GM18867 (cell line): ENCODE results near the gene PLA2G4F.

ENCODE experiments used
- ATAC-seq: cut with Tn5 transposase; IDR thresholded peaks from one replicate; pipeline ENCODE4 v1.9.1; 2021; ENCODE audit warnings: mild to moderate bottlenecking, moderate library complexity; ENCODE audit not compliant: unreplicated experiment

PLA2G4F gene

DNA sequence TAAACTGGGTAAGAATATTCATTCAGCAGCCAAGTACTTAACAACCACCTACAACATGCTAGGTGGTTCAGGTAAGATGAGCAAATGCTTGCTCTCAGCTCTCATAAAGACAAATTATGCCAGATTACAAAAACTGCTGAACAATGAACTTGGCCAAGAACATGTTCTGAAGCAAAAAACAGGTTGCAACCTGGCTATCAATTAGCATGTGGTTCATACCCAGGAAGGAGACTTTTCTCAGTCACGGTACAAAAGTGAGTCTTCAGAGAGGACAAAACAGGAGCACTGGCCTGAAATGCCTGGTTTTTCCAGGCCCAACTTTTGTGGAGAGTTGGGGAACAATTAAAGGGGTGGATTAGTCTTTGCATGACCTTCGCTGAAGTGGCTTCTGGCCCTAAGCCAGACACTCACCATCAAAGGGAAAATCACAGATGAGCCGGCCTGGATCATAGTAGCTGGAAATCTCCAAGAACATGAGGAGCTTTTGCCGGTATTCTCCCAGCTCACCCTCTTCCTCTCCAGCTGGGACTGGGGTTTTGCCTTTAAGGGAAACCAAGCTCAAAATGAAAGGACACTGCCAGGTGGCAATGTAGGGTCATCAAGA is 7.6 kb upstream of the PLA2G4F start:
- ATAC-seq: no peak

DNA sequence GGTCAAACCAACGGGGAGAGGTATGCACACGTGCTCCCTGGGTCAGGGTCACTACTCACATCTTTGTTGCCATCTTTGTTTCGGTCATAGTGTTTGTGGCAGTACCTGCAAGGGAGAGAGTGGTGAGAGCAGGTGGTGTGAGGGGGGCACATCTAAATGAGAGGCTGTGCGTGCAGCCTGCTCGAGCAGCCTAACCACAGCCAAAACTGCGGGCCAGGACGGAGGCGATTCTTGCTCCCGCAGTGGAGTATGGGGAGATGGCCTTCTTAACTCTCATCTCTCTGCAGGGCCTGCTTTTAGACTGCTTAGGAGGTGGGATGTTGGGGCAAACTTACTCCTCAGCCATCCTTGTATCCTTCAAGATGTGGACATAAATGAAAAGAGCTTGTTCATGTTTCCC is 6.9 kb upstream of the PLA2G4F start:
- no peak for ATAC-seq

DNA sequence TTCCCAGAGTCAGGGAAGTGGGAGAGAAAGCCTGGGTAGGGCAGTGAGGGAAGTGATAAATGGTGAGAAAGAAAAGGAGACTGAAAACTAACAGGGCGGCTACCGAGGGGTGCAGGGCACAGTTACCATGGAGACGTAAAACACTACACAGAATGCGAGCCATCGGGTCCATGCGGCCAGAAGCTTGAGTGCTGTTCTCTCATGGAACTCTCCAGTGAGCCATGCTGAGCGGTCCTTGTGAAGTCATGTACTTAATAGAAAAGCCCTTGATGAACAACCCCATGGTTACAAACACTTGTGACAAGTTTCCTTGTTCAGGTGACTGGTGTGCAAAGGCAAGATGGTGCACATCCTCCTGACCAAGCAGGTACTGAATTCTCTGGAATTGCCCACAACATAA is 3.7 kb upstream of the PLA2G4F start:
- ATAC-seq: no peak

DNA sequence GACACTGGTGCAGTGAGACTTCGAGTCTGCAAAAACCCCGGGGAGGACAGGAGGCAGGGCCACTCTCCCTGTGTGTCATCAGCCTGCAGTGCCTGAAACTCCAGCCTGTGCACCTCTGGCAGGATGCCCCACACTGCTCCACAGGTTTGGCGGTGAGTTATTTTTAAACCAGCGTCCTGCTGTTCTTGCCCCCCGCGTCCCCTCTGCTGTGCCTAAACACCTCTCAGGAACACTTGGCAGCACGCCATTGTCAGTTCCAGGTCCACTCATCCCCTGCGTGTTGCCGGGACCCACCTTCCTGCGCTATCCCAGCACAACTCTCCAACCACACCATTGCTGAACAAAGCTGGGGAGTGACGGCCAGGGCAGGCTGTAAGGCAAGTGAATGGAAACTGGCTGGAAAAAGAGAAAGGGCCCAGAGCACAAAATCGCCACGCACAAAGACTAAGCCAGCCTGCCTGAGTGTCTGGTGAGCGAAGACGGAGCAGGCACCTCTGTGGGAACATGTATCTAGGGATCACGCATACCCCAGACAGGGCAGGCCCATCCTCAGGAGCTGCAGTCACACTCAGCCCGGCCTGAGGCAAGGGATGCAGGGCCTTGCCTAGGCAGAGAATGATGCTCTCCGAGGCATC is 3.1 kb upstream of the PLA2G4F start:
- no peak for ATAC-seq

DNA sequence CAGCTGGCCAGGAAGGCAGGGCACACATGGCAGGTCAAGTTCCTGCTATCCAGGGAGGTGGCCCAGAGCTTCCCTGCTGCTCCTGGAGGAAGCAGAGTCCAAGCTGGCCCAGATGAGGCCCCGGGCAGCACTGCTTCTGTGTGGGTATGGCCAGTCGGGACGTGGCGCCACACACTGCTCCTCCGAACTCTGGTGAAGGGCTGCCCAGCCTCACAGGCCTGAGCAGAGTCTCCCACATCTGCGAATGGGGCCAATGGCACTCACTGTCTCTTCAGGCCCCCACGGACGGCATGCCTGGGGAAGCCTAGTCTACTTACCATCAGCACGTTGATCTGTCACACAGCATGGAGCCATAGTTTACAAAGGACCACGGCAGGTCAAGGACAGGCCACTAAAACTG is 2.5 kb upstream of the PLA2G4F start:
- no peak for ATAC-seq

DNA sequence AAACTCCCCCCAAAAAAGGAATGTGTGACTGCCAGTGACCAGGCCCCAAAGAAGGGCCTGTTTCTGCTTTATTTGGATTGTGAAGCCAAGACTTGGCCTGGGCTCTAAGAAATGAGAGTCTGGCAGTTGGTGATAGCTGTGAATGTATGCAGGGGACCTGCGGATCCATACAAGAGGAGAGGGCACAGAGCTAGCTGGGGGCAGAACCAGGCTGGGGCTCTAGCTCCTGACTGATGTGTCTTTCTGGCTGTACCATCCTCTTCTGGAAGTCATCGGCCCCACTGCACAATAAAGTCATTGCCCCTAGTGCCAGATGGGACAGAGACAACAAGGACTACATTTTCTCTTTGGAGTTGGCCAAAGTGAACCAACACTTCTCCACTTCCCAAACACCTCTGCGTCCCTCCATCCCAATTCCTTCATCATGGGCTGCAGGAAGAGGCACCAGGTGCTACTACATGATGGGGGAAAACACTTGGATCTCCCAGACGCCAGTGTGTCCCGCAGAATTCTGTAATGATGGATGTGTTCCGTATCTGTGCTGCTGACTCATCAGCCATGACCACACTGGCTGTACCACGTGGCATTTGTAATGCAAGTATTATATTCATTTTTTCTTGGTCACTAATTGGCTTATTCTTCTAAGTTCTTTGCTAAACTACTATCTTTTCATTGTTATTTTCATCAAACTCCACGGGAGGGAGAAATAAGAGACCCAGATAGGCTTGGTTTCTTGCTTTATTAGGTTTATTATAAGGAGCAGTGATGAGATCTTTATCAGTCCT is 1.7 kb upstream of the PLA2G4F start:
- ATAC-seq: no peak

DNA sequence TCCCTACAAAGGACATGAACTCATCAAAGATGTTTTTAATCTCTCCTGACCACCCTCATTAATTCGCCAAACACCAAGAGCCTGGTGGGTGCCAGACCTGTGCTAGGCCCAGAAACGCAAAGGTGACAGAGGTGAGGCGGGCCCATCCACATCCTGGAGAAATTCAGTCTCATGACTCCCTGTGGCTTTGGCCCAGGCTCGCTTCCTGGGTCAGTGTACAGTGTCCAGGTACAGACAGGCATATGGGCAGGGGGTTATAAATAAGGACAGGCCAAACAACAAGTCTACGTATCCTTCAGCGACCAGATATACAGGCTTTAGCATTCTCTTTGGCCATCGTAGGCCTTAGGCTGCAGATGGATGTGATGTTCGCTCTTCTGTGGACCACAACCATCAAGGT is 945 bp upstream of the PLA2G4F start:
- ATAC-seq: no peak

DNA sequence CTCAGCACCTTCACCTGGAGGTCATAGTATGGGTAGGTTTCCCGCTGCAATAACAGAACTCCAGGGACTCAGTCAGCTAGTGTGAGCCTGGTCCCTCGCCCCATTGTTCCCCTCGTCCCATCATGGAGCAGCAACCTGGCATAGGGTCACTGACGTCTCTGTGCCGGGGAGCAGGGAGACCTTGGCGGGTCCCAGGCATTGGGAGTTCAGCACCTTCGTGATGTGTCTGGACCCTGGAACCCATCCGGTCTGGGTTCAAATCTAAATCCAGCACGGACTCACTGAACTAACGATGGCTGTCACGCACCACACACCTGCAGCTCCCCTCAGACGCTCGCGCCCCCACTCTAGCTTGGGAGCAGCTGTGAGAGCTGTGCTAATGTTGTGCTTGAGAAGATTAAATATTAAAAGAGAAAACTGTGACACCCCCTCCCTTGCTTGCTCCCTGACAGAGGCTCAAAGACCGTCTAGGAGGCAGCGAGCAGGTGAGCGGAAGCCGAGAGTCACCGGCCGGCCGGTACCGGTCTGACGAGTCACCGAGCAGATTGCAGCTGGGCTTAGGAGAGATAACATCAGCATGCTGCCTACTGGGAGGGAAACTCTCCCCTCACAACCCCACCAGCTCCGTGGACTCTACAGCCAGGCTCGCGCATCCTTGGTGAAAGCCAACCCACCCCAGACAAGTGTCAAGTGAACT is 742 bp downstream of the PLA2G4F start:
- ATAC-seq: no peak

DNA sequence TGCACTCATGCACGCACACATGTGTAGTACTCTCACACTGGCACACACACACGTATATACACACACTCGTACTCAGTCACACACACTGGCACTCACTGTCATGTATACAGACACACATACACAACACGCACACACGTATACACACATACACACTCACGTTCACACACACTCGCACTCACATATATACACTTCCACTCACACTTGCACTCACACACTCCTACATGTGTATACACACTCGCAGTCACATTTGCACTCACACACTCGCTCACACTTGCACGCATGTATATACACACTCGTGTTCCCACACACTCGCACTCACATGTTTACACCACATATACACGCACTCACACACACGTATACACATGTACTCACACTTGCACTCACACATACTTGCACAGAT is 1.5 kb downstream of the PLA2G4F start:
- no peak for ATAC-seq

DNA sequence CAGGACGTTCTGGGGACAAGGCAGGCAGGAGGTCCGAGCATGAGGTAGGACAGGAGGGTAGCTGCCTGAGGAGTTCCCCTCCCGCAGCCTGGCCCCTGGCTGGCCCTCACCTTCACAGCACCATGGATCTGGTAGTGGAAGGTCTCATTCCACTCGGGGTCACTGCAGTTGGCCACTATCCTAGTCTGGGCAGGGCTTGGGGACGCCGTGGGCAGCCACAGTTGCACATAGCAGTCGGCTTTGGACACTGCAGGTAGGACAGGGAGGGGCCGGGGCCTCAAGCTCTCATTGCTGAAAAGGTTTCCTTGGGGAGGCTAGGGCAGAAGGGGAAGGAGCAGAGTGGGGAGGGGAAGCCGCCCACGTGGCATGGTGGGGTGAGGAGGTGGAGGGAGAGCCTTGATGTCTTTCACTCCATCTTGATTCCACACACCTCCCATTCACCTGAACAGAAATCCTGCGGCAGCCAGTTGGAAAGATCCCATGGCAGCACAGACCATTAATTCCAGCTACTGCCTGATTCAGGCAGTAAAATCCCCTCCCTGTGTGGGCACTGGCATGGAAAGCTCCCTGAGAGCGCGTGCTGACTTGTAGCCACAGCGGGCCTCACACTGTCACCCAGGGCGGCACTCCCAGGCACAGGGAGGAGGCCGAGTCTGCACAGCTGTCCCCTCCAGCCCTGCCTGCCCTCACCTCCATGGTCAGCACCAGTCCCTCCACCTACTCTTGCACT is 2.1 kb downstream of the PLA2G4F start:
- no peak for ATAC-seq

DNA sequence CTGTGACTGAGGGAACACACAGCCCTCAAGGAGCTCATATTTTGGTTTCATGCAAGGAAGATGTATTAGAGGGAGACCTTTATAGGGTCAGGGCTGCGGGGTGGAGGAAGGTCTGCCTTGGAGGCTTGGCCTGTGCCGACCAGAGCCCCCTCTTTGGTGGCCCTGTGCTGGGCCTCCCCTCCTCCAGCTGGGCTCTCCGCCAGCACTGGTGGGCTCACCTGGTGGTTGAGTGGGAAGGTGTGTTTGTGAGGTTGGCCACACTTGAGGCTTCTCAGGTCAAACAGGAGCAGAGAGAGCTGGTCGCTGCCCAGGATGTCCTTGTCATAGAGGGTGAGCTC is 2.6 kb downstream of the PLA2G4F start:
- no peak for ATAC-seq

DNA sequence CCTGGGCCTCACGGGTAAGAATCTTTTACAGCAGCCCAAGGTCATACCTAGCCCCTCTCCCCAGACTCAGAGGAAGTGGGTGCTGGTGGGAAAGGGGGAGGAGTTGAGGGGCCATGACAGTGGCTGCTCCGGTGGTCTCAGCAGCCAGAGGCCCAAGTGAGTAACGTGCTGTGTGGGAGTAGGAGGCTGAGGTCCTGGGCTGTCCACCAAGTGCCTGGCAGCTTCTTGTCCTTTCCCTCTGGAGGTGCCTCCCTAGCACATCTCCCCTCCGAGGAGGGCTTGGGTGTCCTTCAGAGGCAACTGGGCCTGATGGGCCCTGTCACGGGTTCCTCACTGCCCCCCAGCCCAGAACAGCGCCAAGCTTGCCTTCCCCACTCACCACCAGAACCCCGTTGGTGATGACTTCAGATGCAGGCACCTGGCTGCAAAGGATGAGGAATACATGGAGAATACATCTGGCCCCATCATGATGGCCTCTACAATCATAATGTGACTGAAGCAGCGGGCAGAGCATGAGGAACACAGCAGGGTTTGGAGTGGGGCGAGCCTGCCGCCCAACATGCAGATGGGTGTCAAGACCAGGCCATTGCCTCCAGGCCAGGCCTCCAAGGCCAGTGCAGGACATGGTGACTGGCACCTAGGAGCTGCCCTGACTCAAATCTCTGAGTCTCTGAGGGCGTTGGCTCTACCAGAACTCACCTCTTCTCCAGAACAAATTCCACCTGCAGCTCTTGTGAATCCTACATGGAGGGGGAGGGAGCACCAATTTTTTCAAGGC is 3.3 kb downstream of the PLA2G4F start:
- no peak for ATAC-seq

DNA sequence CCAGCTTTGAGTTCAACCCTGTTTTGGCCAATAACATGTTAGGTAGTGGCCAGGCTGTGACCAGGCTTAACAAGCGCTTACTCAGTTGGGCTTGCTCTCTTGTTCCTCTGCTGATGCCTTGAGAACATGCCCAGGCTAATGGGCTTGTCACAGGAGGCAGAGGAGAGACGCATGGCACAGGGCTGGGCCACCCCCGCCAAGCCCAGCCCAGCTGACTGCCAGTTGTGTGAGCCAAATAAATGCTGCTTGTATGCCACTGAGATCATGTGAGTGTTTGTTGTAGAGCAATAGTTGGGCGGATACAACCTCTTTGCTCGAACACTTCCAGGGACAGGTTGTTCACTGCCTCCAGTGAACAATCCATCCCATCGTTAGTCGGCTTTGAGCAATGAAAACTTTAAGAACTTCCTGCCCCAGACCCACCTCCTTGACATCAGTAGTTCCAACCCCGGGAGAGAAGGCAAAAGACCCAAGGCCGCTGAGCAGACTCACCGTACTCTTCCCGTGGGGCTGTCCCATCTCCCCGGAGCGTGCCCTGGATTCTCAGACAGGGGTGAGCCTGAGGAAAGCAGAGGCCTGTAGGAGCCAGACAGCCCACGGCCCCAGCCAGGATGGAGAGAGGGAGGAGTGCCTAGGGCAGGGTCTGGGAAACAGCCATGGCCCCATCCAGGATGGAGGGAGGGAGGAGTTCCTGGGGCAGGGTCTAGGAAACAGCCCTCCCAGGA is 4.1 kb downstream of the PLA2G4F start:
- no peak for ATAC-seq

DNA sequence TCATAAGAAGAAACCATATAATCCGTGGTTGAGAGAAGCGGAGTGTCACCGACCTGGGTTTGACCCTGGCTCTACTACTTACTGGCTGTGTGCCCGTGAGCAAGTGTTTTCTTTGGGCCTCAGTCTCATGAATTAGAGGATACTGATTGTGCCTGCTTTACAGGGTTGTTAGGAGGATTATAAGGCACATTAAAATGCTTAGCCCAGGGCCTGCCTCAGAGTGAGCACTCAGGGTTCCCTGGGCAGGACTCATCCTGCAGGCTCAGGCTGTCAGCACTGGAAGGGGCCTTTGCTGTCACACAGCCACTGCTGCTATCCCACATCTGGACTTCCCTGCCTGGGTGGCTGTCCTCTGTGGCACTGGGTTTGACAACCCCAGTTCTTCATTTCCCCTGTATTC is 4.7 kb downstream of the PLA2G4F start:
- no peak for ATAC-seq

DNA sequence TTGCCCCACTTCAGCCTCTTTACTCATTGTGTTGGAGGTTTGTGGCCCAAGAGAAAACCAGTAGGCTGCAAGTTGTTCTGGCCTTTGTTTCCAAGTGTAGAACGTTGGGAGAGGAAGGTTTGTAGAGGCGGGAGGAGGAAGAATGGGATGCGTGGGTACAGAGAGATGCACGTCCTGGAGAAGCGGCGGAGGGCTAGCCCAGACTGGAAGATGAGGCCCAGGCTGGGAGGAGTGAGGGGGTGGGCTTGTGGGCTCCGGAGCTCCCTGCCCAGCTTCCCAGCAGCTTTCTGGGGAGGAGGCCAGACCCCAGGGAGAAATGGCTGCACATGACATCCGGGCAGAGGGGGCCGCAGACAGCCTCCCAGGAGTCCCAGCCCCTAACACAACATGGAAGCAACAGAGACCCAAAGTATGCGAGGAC is 5.3 kb downstream of the PLA2G4F start:
- no peak for ATAC-seq

DNA sequence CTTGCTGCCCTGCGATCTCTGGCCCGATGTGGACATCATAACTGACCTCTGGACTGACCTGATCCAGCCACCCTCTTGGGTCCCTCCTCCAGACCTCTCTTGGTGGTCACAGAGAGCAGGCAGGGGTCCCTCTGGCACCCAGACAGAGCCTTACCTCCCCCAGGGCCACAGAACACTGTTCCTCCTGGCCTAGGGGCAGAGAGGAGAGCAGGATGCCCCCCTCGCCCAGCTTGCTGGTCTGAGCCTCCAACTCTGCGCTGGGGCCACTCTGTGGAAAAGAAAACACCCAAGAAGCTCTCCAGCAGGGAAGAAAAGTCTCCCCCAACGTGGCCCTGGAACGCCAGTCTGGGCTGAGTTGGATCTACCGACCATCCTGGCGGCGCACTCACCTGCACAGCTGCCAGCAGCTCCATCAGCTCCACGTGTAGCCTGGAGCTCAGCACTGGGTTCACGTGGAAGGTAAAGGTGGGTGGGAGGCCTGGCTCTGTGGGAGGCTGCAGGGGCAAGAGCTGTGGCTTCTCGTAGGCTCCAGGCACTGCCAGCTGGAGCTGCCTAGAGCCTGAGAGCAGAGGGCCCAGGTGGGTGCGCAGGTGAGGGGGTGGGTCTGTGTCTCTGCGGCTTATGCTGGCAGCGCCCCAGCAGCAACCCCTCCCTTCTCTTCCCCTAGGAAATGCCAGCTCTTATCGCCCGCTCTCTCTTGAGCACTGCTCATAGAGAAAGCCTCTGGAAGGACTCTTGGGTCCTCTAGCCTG is 6.0 kb downstream of the PLA2G4F start:
- no peak for ATAC-seq

DNA sequence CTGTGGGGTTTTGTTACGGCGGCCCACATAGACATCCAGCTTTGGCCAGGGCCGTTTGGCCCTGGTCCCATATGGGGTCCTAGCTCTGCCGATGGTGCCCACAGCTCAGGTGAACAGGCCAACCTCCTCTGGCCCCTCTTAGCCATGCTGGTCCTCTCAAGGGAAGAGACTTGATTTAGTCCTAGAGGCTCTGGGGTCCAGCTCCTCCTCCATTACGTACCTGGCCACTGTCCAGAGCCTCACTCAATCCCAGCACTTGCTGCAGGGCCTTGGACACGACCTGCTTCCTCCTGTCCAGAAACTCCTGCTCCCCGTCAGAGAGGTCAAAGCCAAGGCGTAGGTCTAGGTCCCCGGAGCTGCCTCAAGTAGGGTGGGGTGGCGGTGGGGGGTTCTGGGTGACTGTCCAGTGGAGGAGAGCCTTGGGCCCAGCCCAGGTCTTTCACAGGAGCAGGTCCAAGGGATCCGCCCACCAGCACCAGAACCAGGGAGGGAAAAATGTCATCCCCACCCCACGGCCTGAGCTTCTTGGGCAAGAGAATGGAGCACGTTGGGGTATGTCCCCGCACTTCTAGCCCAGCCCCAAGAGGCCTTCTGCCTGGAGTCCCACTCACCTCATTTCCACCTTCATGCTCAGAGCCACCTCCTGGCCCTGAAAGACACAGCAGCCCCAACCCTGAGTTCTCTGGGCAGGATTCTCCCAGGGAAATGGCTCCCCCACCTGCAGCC is 6.8 kb downstream of the PLA2G4F start:
- ATAC-seq: no peak

DNA sequence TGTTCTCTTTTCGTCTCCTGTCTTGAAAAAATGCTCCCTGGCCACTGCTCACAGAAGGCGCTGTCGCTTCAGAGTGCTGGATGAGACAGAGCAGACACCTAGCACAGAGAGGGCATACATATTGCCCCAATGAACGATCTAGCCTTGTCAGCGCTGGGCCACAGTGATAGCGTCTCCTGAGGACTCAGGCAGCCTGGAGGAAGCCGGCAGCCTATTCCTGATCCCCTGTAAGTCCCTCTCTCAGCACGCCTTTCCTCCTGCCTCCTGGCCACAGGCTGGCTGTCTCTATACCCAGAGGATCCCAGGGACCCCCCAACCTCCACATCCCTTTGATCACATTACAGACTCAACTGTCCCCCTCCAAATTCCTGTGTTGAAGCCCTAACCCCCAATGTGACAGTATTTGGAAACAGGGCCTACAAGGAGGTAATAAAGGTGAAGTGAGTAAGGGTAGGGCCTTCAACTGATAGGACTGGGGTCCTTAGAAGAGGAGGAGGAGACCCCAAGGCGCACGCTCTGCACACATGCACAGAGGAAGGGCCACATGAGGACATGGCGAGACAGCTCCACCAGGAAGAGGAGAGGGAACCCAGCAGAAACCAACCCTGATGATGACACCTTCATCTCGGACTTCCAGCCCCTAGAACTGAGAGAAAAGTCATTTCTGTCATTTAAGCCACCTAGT is 7.5 kb downstream of the PLA2G4F start:
- ATAC-seq: no peak
